Neural progenitor cell (in vitro differentiated cells): ENCODE measurements around the gene TIAM1. TPM values are rescaled to one million over a fixed set of nuclear protein-coding genes. Genes with fewer than 3 reads are reported as not detected.

Experiments
- DNase-seq: peaks from one replicate; pipeline ENCODE4 v3.0.0-alpha.2; 2016; ENCODE audit warnings: low spot score
- H2AFZ ChIP-seq: fragments of 200-600 bp; sonication (generic); replicated peaks from 2 replicates; pipeline ENCODE4 v1.6.1; 2016; ENCODE audit warnings: antibody characterized with exemption
- H3F3A ChIP-seq: fragments of 200-600 bp; sonication (generic); 2 replicates; pipeline ENCODE4 v1.6.1; 2016; ENCODE audit warnings: antibody characterized with exemption, low read depth
- H3K27ac ChIP-seq: fragments of 200-600 bp; sonication (generic); 2 replicates; pipeline ENCODE4 v1.5.1; 2016; ENCODE audit warnings: mild to moderate bottlenecking
- H3K27me3 ChIP-seq: fragments of 200-600 bp; sonication (generic); 2 replicates; pipeline ENCODE4 v1.6.1; 2016; ENCODE audit warnings: mild to moderate bottlenecking, moderate library complexity
- H3K36me3 ChIP-seq: fragments of 200-600 bp; sonication (generic); 2 replicates; pipeline ENCODE4 v1.5.1; 2016
- H3K4me1 ChIP-seq: fragments of 200-600 bp; sonication (generic); 2 replicates; pipeline ENCODE4 v1.6.1; 2016; ENCODE audit warnings: mixed run types
- H3K4me2 ChIP-seq: fragments of 200-600 bp; sonication (generic); 2 replicates; pipeline ENCODE4 v1.6.1; 2016
- H3K4me3 ChIP-seq: fragments of 200-600 bp; sonication (generic); 2 replicates; pipeline ENCODE4 v1.5.1; 2016
- H3K79me2 ChIP-seq: fragments of 200-600 bp; sonication (generic); 2 replicates; pipeline ENCODE4 v1.6.1; 2016; ENCODE audit warnings: low read depth
- H3K9ac ChIP-seq: fragments of 200-600 bp; sonication (generic); 2 replicates; pipeline ENCODE4 v1.6.1; 2016
- H3K9me3 ChIP-seq: fragments of 200-600 bp; sonication (generic); 2 replicates; pipeline ENCODE4 v1.5.1; 2016; ENCODE audit warnings: low read depth
- H4K20me1 ChIP-seq: fragments of 200-600 bp; sonication (generic); 2 replicates; pipeline ENCODE4 v1.6.1; 2016; ENCODE audit warnings: low read depth
- H3K27ac Mint-ChIP-seq: 3 replicates; pipeline ENCODE4 v1.8.0; 2021; ENCODE audit warnings: mixed read lengths
- H3K27me3 Mint-ChIP-seq: 2 replicates; pipeline ENCODE4 v1.8.0; 2022; ENCODE audit warnings: low read depth, mild to moderate bottlenecking, inconsistent platforms, moderate library complexity, mixed read lengths; ENCODE audit not compliant: insufficient read depth
- H3K36me3 Mint-ChIP-seq: 3 replicates; pipeline ENCODE4 v1.8.0; 2021; ENCODE audit warnings: mixed read lengths
- H3K4me1 Mint-ChIP-seq: 3 replicates; pipeline ENCODE4 v1.8.0; 2021; ENCODE audit warnings: mixed read lengths
- H3K4me3 Mint-ChIP-seq: 3 replicates; pipeline ENCODE4 v1.8.0; 2021; ENCODE audit warnings: mild to moderate bottlenecking, moderate library complexity, mixed read lengths
- H3K9me3 Mint-ChIP-seq: 3 replicates; pipeline ENCODE4 v1.8.0; 2020; ENCODE audit warnings: mixed read lengths
- CTCF ChIP-seq: fragments of 200-600 bp; sonication (generic); IDR thresholded peaks from 2 replicates; pipeline ENCODE4 v1.5.1; 2017; ENCODE audit warnings: antibody characterized with exemption, mild to moderate bottlenecking
- EZH2 ChIP-seq: fragments of 200-600 bp; sonication (generic); IDR thresholded peaks from 2 replicates; pipeline ENCODE4 v1.6.1; 2017; ENCODE audit warnings: antibody characterized with exemption, mild to moderate bottlenecking, moderate library complexity
- EZH2phosphoT487 ChIP-seq: fragments of 200-600 bp; sonication (generic); IDR thresholded peaks from 2 replicates; pipeline ENCODE4 v1.6.1; 2017; ENCODE audit warnings: antibody characterized with exemption
- total RNA-seq: library from RNA; depleted of rRNA; stranded (reverse); fragments of >200 nt; gene quantifications from 2 replicates; pipeline ENCODE4 v1.2.3, GENCODE V29; 2015; ENCODE audit warnings: low replicate concordance

TIAM1 gene
- total RNA-seq, 1 donor from 2014 or later: 27.2 TPM

GRCh38 chr21:31261759-31262158 lies 82.3 kb downstream of the TIAM1 start:
- Mint-ChIP-seq H3K9me3 (peaks cover 2% of the 10 kb centered on the region), H3K27ac (peak overlapping the region; percentile 78), H3K27me3 (peaks cover 2% of the 10 kb centered on the region), H3K36me3 (peaks cover 23% of the 10 kb centered on the region), H3K4me3 (no peak overlapping the region), H3K4me1 (peaks cover 3% of the 10 kb centered on the region)
- TF ChIP-seq EZH2: no peak
- TF ChIP-seq CTCF: no peak
- no peak for TF ChIP-seq EZH2phosphoT487
- Histone ChIP-seq H3K9me3 (no peaks in the 10 kb centered on the region), H3K36me3 (no peaks in the 10 kb centered on the region), H3K27ac (no peak overlapping the region), H3K4me2 (no peak overlapping the region), H3K4me1 (peaks cover 4% of the 10 kb centered on the region), H3K9ac (no peak overlapping the region), H3F3A (no peaks in the 10 kb centered on the region), H4K20me1 (no peaks in the 10 kb centered on the region), H3K79me2 (peaks cover 4% of the 10 kb centered on the region), H3K4me3 (no peak overlapping the region), H3K27me3 (no peaks in the 10 kb centered on the region), H2AFZ (no peak overlapping the region)
- no peak for DNase-seq

- Histone ChIP-seq H3K4me1 (peaks cover 9% of the 10 kb centered on the region), H3K79me2 (peaks cover 4% of the 10 kb centered on the region), H2AFZ (no peak overlapping the region), H3K36me3 (no peaks in the 10 kb centered on the region), H4K20me1 (peaks cover 4% of the 10 kb centered on the region), H3K4me3 (no peak overlapping the region), H3K9me3 (no peaks in the 10 kb centered on the region), H3K9ac (no peak overlapping the region), H3F3A (no peaks in the 10 kb centered on the region), H3K4me2 (no peak overlapping the region), H3K27me3 (no peaks in the 10 kb centered on the region), H3K27ac (no peak overlapping the region)
- H3K27ac Mint-ChIP-seq: peak overlapping the region; percentile 45
- TF ChIP-seq EZH2phosphoT487 (no peak), CTCF (no peak), EZH2 (no peak)
- peaks cover 2% of the 10 kb centered on the region for H3K27me3 Mint-ChIP-seq
- no peak for DNase-seq
- peaks cover 3% of the 10 kb centered on the region for H3K4me1 Mint-ChIP-seq
- H3K36me3 Mint-ChIP-seq: peaks cover 20% of the 10 kb centered on the region
- peaks cover 2% of the 10 kb centered on the region for H3K9me3 Mint-ChIP-seq
- H3K4me3 Mint-ChIP-seq: no peak overlapping the region
Observed at GRCh38 chr21:31260790-31261189, 83.3 kb downstream of the TIAM1 start.

- Histone ChIP-seq H3F3A (peaks cover 9% of the 10 kb centered on the region), H3K4me3 (no peak overlapping the region), H3K79me2 (peaks cover 4% of the 10 kb centered on the region), H3K4me1 (peaks cover 24% of the 10 kb centered on the region), H3K9ac (no peak overlapping the region), H3K9me3 (no peaks in the 10 kb centered on the region), H4K20me1 (peaks cover 9% of the 10 kb centered on the region), H3K27ac (no peak overlapping the region), H2AFZ (no peak overlapping the region), H3K27me3 (no peaks in the 10 kb centered on the region), H3K36me3 (no peaks in the 10 kb centered on the region), H3K4me2 (no peak overlapping the region)
- Mint-ChIP-seq H3K27ac (no peak overlapping the region), H3K4me3 (no peak overlapping the region), H3K4me1 (peaks cover 17% of the 10 kb centered on the region), H3K27me3 (peaks cover 10% of the 10 kb centered on the region), H3K36me3 (peaks cover 7% of the 10 kb centered on the region), H3K9me3 (peaks cover 2% of the 10 kb centered on the region)
- no peak for TF ChIP-seq CTCF
- no peak for TF ChIP-seq EZH2
- no peak for TF ChIP-seq EZH2phosphoT487
- no peak for DNase-seq
Observed at GRCh38 chr21:31258073-31258472, 86.0 kb downstream of the TIAM1 start.
